Neural crest cell (in vitro differentiated cells): ENCODE measurements around the gene SLC12A7. TPM values are rescaled to one million over a fixed set of nuclear protein-coding genes. Genes with fewer than 3 reads are reported as not detected.

Source experiments
- DNase-seq: peaks from one replicate; pipeline ENCODE4 v3.0.0; 2021; ENCODE audit warnings: low read depth, mixed read lengths, low spot score
- H3K27ac Mint-ChIP-seq: one replicate; pipeline ENCODE4 v1.8.0; 2021; ENCODE audit warnings: mild to moderate bottlenecking, mixed read lengths; ENCODE audit not compliant: unreplicated experiment
- H3K27me3 Mint-ChIP-seq: 2 replicates; pipeline ENCODE4 v1.8.0; 2021; ENCODE audit warnings: low read depth, mild to moderate bottlenecking, mixed read lengths
- H3K36me3 Mint-ChIP-seq: 2 replicates; pipeline ENCODE4 v1.8.0; 2021; ENCODE audit warnings: low read depth, mild to moderate bottlenecking, mixed read lengths
- H3K4me1 Mint-ChIP-seq: 2 replicates; pipeline ENCODE4 v1.8.0; 2021; ENCODE audit warnings: mixed read lengths
- H3K4me3 Mint-ChIP-seq: one replicate; pipeline ENCODE4 v1.8.0; 2021; ENCODE audit warnings: mild to moderate bottlenecking, mixed read lengths
- H3K9me3 Mint-ChIP-seq: 2 replicates; pipeline ENCODE4 v1.8.0; 2021; ENCODE audit warnings: mixed read lengths
- total RNA-seq: library from RNA; stranded (reverse); gene quantifications from 2 replicates; pipeline ENCODE4 v1.2.1, GENCODE V29; 2021
- TF ChIP-seq, protein P1 (sequence below): fragments of 200-600 bp; sonication (generic); conservative IDR thresholded peaks from 2 replicates; pipeline ENCODE4 v1.5.0; 2021; ENCODE audit warnings: antibody characterized with exemption, mild to moderate bottlenecking

Gene SLC12A7
- total RNA-seq, 1 donor from 2014 or later, result 40.7 TPM

DNA sequence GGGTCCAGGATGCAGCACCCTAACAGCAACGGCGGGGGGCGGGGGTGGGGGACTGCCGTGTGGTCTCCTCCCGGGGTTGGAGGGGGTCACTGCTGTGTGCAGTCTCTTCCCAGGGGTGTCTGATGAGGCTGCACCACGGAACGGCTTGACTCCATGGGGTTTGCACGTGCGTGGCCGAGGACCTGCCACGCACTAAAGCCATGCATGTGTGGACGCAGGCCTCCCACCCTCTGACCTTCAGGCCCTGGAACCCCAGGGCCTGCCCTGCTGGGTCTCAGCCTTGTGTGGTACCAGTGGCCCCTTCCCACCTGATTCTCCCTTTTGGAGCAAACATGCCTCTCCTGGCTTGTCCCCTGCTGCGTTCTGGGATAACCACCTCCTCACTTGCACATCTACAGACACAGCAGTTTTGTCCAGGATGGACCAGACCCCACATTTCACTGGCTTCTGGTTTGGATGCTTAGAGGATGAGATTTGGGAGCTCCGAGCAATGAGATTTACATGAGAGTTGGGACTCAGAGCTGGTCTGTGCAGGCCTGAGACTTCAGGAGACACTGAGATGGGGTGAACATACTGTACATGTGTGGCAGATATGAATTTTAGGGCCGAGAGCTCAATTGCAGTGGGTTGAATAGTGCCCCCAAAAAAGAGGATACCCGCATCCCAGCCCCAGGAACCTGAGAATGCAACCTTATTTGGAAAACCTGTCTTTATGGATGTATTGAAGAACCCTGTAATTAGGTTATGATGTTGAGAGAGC, 45.8 kb downstream of the SLC12A7 start:
- no peak overlapping the region for H3K4me3 Mint-ChIP-seq
- H3K27me3 Mint-ChIP-seq, result no peaks in the 10 kb centered on the region
- no peaks in the 10 kb centered on the region for H3K36me3 Mint-ChIP-seq
- no peak overlapping the region for H3K27ac Mint-ChIP-seq
- no peak for DNase-seq
- H3K4me1 Mint-ChIP-seq, result peaks cover 10% of the 10 kb centered on the region
- H3K9me3 Mint-ChIP-seq, result no peaks in the 10 kb centered on the region
- TF ChIP-seq, protein P1, sequence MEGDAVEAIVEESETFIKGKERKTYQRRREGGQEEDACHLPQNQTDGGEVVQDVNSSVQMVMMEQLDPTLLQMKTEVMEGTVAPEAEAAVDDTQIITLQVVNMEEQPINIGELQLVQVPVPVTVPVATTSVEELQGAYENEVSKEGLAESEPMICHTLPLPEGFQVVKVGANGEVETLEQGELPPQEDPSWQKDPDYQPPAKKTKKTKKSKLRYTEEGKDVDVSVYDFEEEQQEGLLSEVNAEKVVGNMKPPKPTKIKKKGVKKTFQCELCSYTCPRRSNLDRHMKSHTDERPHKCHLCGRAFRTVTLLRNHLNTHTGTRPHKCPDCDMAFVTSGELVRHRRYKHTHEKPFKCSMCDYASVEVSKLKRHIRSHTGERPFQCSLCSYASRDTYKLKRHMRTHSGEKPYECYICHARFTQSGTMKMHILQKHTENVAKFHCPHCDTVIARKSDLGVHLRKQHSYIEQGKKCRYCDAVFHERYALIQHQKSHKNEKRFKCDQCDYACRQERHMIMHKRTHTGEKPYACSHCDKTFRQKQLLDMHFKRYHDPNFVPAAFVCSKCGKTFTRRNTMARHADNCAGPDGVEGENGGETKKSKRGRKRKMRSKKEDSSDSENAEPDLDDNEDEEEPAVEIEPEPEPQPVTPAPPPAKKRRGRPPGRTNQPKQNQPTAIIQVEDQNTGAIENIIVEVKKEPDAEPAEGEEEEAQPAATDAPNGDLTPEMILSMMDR, result no peak

DNA sequence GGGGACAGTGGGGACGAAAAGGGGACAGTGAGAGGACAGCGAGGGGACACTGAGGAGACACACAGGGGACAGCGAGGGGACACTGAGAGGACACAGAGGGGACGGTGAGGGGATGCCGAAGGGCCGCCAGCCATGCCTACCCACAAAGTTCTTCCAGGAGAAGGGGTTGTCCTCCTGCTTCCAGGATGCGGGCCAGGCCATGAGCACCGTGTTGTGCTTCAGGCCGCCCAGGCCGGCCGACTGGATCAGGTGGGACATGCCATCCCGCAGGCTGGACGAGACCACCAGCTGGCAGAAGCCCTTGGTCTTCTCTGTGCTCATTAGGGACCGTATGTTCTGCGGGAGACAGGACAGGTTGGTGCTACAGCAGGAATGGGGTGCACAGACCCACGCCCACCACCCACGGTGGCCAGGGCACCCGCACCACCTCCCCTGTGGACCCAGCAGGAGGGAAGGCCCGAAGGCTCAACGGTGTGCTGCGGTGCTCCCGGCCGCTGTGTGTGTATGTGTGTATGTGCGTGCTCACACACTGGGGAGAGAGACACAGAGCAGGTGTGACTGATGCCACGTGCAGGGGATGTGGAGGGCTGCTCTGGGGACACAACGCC, 46.6 kb downstream of the SLC12A7 start:
- Mint-ChIP-seq H3K27ac (no peak overlapping the region), H3K4me1 (peaks cover 11% of the 10 kb centered on the region), H3K27me3 (no peaks in the 10 kb centered on the region), H3K36me3 (no peaks in the 10 kb centered on the region), H3K4me3 (no peak overlapping the region), H3K9me3 (no peaks in the 10 kb centered on the region)
- DNase-seq, result no peak
- TF ChIP-seq, protein P1, result no peak

DNA sequence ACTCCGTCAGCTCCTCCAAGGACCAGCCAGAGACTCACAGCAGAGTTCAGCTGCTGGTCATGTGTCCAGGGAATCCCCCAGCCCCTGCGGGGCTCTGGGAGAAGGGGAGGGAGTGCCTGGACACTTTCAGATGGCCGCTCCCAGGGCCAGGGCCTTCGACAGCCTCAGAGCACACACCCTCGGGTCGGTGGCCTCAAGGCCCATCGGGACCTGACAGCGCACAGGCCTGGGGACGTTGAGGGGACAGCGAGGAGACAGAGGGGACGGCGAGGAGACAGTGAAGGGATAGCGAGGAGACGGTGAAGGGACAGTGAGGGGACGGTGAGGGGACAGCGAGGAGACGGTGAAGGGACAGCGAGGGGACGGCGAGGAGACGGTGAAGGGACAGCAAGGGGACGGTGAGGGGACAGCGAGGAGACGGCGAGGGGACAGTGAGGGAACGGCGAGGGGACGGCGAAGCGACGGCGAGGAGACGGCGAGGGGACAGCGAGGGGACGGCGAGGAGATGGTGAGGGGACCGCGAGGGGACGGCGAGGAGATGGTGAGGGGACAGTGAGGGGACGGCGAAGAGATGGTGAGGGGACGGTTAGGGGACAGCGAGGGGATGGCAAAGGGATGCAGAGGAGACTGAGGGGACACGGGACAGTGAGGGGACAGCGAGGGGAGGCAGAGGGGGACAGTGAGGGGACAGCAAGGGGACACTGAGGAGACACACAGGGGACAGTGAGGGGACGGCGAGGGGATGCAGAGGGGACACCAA, 47.3 kb downstream of the SLC12A7 start:
- no peak for DNase-seq
- TF ChIP-seq, protein P1, result no peak
- peak overlapping the region; percentile 86 for H3K27ac Mint-ChIP-seq
- no peaks in the 10 kb centered on the region for H3K9me3 Mint-ChIP-seq
- H3K36me3 Mint-ChIP-seq, result no peaks in the 10 kb centered on the region
- peaks cover 17% of the 10 kb centered on the region for H3K4me1 Mint-ChIP-seq
- H3K27me3 Mint-ChIP-seq, result no peaks in the 10 kb centered on the region
- no peak overlapping the region for H3K4me3 Mint-ChIP-seq

DNA sequence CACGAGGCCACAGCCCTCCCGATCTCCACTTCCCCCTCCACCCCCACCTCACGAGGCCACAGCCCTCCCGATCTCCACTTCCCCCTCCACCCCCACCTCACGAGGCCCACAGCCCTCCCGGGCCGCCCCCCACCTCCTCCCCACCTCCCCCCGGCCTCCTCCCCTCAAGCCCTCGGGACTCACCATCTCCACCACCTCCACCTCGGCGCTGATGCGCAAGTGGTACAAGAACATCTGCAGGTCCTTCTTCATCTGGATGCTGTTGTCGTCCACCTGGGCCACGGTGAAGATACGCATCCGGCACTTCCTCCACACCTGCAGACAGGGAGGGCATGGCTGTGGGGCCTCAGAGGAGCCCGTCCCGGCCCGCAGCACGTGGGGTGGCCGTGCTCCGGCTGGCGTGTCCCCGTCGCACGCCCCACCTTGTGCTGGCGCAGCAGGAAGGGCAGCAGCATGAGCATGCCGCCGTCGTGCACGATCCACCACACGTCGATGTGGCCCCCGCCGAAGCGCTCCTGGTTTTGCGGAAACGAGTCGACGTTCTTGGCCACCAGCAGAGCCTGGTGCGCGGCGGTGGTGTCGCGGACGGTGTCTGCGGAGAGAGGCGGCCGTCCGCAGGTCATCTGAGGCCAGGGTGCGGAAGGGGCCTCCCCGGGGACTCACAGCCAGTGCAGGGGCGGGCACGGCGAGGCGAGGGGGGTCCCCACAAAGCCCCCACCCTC, 48.0 kb downstream of the SLC12A7 start:
- TF ChIP-seq, protein P1, result no peak
- H3K4me1 Mint-ChIP-seq, result peaks cover 17% of the 10 kb centered on the region
- no peak overlapping the region for H3K27ac Mint-ChIP-seq
- no peak overlapping the region for H3K4me3 Mint-ChIP-seq
- no peaks in the 10 kb centered on the region for H3K9me3 Mint-ChIP-seq
- DNase-seq, result no peak
- H3K27me3 Mint-ChIP-seq, result no peaks in the 10 kb centered on the region
- no peaks in the 10 kb centered on the region for H3K36me3 Mint-ChIP-seq
